Effector memory CD4-positive, alpha-beta T cell (primary cell): ENCODE data around the gene RALBP1.

Source experiments
- DNase-seq, 3 donors: peaks; one replicate each; pipeline ENCODE4 v3.0.0-alpha.2; 2020
- H3K27ac ChIP-seq: 2 replicates; pipeline ENCODE4 v1.7.0; 2013; ENCODE audit warnings: mild to moderate bottlenecking, low read length, moderate library complexity; ENCODE audit not compliant: insufficient read depth, poor library complexity, severe bottlenecking
- H3K27me3 ChIP-seq: replicated peaks from 2 replicates; pipeline ENCODE4 v1.7.0; 2013; ENCODE audit warnings: mild to moderate bottlenecking, low read length; ENCODE audit not compliant: insufficient read depth, control insufficient read depth, poor library complexity, severe bottlenecking
- H3K36me3 ChIP-seq: 2 replicates; pipeline ENCODE4 v1.7.0; 2013; ENCODE audit warnings: mild to moderate bottlenecking, low read length, moderate library complexity; ENCODE audit not compliant: control insufficient read depth, insufficient read depth
- H3K4me1 ChIP-seq: 2 replicates; pipeline ENCODE4 v1.7.0; 2013; ENCODE audit warnings: low read length, mild to moderate bottlenecking; ENCODE audit not compliant: control insufficient read depth, insufficient read depth, poor library complexity, severe bottlenecking
- H3K4me3 ChIP-seq: 2 replicates; pipeline ENCODE4 v1.7.0; 2013; ENCODE audit warnings: low read length, low read depth, mild to moderate bottlenecking; ENCODE audit not compliant: insufficient read depth, poor library complexity, severe bottlenecking
- H3K9me3 ChIP-seq: 2 replicates; pipeline ENCODE4 v1.7.0; 2013; ENCODE audit warnings: mild to moderate bottlenecking, low read length, moderate library complexity; ENCODE audit not compliant: control insufficient read depth

Gene RALBP1

DNA sequence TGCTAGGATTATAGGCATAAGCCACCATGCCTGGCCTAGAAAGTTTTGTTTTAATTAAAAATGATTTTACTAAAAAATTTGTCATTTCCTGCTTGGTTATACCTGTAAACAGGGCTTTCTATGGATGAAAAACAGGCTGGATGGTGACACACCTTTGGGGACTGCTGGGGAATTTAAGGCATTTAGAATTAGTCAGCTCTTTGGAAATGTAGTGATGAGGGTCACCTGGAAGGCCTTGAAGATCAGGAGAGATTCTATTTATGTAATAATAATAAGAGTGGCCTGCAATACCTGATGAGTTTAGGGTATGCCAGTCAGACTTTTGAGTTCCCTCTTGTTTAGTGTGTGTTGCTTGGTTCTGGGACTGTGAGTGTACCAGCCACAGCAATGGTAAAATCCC, 51.1 kb downstream of the RALBP1 start:
- H3K36me3 ChIP-seq: peaks cover 28% of the 10 kb centered on the region
- DNase-seq: no peak
- no peak overlapping the region for H3K27ac ChIP-seq
- H3K4me3 ChIP-seq: no peak overlapping the region
- H3K9me3 ChIP-seq: no peaks in the 10 kb centered on the region
- H3K27me3 ChIP-seq: no peaks in the 10 kb centered on the region
- no peaks in the 10 kb centered on the region for H3K4me1 ChIP-seq

DNA sequence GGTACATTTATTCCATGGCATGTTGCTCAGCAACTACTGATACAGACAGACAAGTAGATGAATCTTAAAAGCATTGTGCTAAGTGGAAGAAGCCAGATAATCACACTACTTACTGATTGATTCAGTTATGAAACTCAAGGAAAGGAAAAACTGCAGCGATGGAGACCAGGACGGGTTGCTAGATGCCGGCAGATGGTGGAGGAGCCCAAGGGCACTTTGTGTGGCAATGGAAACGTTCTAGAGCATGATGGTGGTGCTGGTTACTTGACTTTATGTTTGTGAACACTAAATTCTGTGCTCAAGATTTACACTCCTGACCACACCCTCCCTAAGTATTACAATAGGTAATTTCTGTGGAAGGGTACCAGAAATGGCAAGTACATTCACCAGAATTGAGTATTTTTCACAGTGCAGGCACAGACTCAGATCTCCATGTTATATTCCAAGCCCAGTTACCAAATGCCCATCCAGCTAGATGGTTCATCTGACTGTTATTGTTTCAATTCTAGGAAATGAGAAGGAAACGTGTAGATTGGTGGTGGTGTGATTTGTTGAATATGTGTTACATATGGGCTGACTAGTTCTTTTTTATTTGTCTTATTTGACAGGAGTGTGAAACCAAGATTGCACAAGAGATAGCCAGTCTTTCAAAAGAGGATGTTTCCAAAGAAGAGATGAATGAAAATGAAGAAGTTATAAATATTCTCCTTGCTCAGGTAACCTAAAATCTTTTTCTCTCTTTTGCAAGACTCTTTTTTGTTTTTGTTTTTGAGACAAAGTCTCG, 55.1 kb downstream of the RALBP1 start:
- H3K27ac ChIP-seq: no peak overlapping the region
- peaks cover 41% of the 10 kb centered on the region for H3K36me3 ChIP-seq
- no peak overlapping the region for H3K4me3 ChIP-seq

DNA sequence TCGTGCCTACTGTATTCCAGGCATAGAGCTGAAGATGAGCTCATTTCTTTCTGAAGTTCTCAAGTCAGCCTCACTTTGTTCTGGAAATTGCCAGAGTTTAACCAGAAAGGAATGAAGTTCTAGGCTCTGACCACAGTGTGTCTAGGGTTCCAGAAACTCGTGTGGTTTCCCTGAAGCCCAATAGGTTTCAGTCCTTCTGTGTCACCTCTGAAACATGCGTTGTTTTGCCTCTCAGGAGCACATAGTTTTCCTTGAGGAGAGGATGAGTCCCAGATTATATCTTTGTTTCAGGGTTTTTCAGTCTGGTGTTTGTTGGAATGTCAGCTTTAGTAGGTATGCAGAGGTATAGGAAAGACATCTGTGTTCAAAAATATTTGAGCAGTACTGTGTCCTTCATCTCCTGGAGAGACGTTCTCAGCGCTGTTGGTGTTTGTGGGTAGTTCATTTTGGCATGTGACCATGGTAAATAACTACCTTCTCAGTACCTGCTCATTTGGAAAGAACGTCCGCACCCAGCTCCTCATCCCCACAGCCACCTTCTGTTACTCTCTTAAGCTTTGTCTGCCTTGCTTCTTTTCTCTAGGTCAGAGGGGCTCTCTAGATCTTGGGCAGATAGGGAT, 56.6 kb downstream of the RALBP1 start:
- H3K36me3 ChIP-seq: peaks cover 42% of the 10 kb centered on the region

More for the DNA sequence above, 55.1 kb downstream of the RALBP1 start:
- no peak for DNase-seq
- no peaks in the 10 kb centered on the region for H3K4me1 ChIP-seq
- no peaks in the 10 kb centered on the region for H3K9me3 ChIP-seq
- H3K27me3 ChIP-seq: no peaks in the 10 kb centered on the region

DNA sequence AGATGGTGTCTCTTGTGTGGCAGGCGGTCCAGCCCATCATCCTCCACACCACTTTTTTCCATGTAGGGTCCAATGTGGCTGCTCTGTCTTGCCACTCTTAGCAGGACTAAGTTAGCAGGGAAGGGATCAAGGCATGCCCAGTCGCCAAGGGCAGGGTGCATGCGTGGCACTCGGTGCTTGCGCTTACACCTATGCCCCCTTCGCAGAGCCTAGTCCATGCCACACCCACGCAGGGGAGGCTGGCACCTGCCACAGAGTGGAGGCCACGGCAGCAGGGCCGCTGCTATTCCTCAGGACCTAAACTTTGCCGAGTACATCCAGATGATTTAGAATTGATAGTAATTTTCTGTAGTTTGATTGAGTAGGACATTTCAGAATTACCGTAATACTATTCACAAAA, 59.5 kb downstream of the RALBP1 start:
- Histone ChIP-seq H3K9me3 (no peaks in the 10 kb centered on the region), H3K4me3 (no peak overlapping the region), H3K27me3 (no peaks in the 10 kb centered on the region), H3K4me1 (no peaks in the 10 kb centered on the region), H3K27ac (no peak overlapping the region), H3K36me3 (peaks cover 41% of the 10 kb centered on the region)
- no peak for DNase-seq

More for the DNA sequence above, 56.6 kb downstream of the RALBP1 start:
- no peak overlapping the region for H3K27ac ChIP-seq
- no peaks in the 10 kb centered on the region for H3K27me3 ChIP-seq
- H3K9me3 ChIP-seq: no peaks in the 10 kb centered on the region
- DNase-seq: no peak
- H3K4me1 ChIP-seq: no peaks in the 10 kb centered on the region
- H3K4me3 ChIP-seq: no peak overlapping the region

DNA sequence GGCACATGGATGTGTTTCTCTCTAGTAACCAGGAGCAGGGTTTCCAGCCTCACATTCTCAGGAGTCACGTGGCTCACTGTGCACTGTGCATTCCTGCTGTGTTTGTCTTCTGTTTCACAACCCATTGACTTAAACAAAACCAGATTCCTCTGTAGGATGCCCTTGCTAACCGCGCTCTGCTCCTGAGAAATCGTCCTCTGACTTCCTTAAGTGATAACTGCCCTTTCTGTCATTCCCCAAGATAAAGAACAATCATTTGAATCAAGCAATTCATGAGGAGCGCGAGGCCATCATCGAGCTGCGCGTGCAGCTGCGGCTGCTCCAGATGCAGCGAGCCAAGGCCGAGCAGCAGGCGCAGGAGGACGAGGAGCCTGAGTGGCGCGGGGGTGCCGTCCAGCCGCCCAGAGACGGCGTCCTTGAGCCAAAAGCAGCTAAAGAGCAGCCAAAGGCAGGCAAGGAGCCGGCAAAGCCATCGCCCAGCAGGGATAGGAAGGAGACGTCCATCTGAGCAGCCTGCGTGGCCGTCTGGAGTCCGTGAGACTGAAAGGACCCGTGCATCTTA, 60.2 kb downstream of the RALBP1 start:
- Histone ChIP-seq H3K9me3 (no peaks in the 10 kb centered on the region), H3K4me1 (no peaks in the 10 kb centered on the region), H3K27me3 (no peaks in the 10 kb centered on the region), H3K27ac (no peak overlapping the region), H3K4me3 (no peak overlapping the region), H3K36me3 (peaks cover 41% of the 10 kb centered on the region)
- no peak for DNase-seq

DNA sequence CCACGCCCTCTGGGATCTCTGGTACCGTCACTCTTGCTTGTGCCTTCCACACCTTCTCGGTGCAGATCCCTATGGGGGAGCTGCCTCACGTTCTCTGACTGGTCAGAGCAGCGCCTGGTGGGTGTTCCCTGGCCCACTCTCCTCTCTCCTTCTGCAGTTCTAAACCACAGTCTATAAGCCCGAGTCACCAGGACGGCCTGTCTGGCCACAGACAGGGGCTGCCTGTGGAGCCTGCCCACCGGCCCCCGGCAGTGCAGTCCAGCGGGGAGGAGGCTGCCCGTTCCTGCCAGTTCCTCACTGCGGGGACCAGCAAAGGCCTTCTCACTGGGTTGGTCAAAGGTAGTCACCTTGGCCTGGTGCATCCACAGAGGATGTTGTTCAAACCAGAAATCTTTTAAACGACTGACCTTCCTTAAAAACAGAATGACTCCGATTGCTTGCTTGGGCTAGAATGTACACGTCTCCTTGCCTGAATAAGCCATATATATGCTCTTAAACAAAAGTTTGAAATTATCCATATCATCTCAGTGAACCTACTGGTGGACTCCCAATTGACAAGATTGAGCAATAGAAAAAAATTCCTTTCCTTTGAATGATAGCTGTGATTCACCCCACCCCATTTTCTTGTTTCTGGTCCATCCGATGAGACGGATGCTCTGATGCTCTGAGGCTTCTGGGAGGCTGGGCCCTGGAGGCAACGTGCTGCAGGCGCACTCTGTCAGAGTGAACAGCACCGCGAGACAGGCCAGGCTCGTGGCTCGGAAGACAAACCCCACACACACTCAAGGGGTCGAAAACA, 61.2 kb downstream of the RALBP1 start:
- Histone ChIP-seq H3K27me3 (no peaks in the 10 kb centered on the region), H3K36me3 (peaks cover 41% of the 10 kb centered on the region), H3K4me3 (no peak overlapping the region), H3K27ac (no peak overlapping the region), H3K9me3 (no peaks in the 10 kb centered on the region), H3K4me1 (no peaks in the 10 kb centered on the region)
- DNase-seq: no peak

DNA sequence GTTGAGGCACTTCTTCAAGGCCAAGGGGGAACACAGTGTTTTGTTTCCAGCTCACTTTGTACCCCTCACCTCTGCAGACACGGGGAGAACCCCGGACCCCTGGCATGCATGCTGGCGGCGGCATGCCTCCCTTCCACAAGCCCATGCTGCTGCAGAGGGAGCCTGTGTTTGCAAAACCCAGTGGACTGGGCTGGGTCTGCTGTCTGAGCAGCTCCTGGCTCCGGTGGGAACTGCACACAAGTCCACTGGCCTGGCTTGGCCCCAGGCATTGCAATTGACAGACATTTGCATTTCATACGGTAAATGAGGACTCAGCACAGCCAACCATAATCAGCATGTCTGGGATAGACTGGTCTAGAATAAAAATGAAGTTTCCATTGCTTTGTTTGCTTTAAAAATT, 62.4 kb downstream of the RALBP1 start:
- no peak overlapping the region for H3K27ac ChIP-seq
- no peaks in the 10 kb centered on the region for H3K9me3 ChIP-seq
- H3K36me3 ChIP-seq: peaks cover 40% of the 10 kb centered on the region
- H3K4me3 ChIP-seq: no peak overlapping the region
- no peak for DNase-seq
- no peaks in the 10 kb centered on the region for H3K4me1 ChIP-seq
- no peaks in the 10 kb centered on the region for H3K27me3 ChIP-seq

DNA sequence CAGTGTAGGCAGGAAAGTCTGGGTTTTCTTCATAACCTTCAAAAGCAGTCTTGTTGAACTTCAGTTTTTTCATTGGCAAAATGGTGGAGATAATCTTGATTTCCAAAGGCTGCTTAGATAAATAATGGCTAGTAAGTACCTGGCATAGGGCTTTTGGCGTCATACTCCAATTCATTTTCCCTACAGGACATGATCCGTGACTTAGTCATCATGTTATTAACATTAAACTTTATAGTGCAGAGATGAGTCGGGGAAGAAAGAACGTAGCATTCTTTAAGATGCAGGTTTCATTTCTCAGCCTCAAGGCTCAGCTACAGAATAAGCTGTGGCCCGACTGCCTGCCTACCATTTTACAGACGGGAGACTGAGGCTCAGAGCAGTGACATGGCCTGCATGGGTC, 64.0 kb downstream of the RALBP1 start:
- no peak overlapping the region for H3K27ac ChIP-seq

DNA sequence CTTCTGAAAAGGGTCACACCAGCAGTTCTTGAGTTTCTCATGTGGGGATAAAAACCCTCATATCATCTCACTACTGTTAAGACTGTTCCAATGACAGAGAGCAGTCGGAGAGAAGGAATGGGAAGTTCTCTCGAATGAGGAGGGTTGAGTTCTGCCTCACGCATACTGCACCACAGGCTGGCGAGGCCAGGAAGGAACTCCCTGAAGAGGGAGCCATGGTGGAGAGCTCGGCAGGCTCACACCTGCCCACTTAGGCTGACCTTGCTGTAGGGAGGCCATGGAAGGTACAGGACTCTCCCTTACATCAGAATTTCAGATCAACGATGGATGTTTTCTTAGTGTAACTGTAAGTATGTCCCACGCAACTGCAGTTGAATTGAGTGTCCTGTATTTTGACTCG, 64.6 kb downstream of the RALBP1 start:
- Histone ChIP-seq H3K36me3 (peaks cover 20% of the 10 kb centered on the region), H3K9me3 (no peaks in the 10 kb centered on the region), H3K4me3 (no peak overlapping the region), H3K27me3 (no peaks in the 10 kb centered on the region), H3K27ac (no peak overlapping the region), H3K4me1 (no peaks in the 10 kb centered on the region)
- DNase-seq: no peak

More for the DNA sequence above, 64.0 kb downstream of the RALBP1 start:
- DNase-seq: no peak
- Histone ChIP-seq H3K9me3 (no peaks in the 10 kb centered on the region), H3K27me3 (no peaks in the 10 kb centered on the region), H3K4me1 (no peaks in the 10 kb centered on the region), H3K36me3 (peaks cover 25% of the 10 kb centered on the region), H3K4me3 (no peak overlapping the region)
